H1 (cell line): ENCODE measurements around the gene RPS6KC1.

Experiments
- JUND ChIP-seq: IDR thresholded peaks from 2 replicates; pipeline ENCODE4 v1.6.1; 2011; ENCODE audit warnings: mild to moderate bottlenecking, improper control_type of control experiment, low read length
- NANOG ChIP-seq: IDR thresholded peaks from 2 replicates; pipeline ENCODE4 v1.6.1; 2011; ENCODE audit warnings: low read length, low read depth, mild to moderate bottlenecking, inconsistent platforms; ENCODE audit not compliant: insufficient read depth, poor library complexity, severe bottlenecking
- RAD21 ChIP-seq, 2 experiments: IDR thresholded peaks in 1 of 2; conservative IDR thresholded peaks in 1 of 2; 2 replicates each; pipeline ENCODE4 v1.6.1; 2011; ENCODE audit warnings: low read depth in 2 of 2, low read length in 2 of 2, improper control_type of control experiment in 1 of 2, inconsistent platforms in 1 of 2, mild to moderate bottlenecking in 1 of 2, moderate library complexity in 1 of 2
- TAF1 ChIP-seq: IDR thresholded peaks from 2 replicates; pipeline ENCODE4 v1.6.1; 2011; ENCODE audit warnings: mild to moderate bottlenecking, low read depth, low read length
- TF ChIP-seq, protein P1 (sequence below), 3 experiments: IDR thresholded peaks; 1 replicate in 2 of 3; 2 replicates in 1 of 3; pipeline versions ENCODE4 v1.5.1 to v1.6.1; 2011; ENCODE audit warnings: low read length in 3 of 3, mild to moderate bottlenecking in 3 of 3, inconsistent platforms in 2 of 3, low read depth in 1 of 3, moderate library complexity in 1 of 3; ENCODE audit not compliant: insufficient read depth in 1 of 3; ENCODE audit errors: control extremely low read depth in 1 of 3
- TF ChIP-seq, protein P2 (sequence below): IDR thresholded peaks from 2 replicates; pipeline ENCODE4 v1.6.1; 2012; ENCODE audit warnings: low read length, inconsistent platforms

- TF ChIP-seq TAF1 (no peak), JUND (no peak), NANOG (no peak), RAD21 (IDR thresholded peaks at IDR 0.05 in 1 of 2, conservative IDR thresholded peaks at IDR 0.05 in 1 of 2; ENCODE audit: low read depth in 2 of 2, low read length in 2 of 2) (no peak)
- TF ChIP-seq, protein P1, sequence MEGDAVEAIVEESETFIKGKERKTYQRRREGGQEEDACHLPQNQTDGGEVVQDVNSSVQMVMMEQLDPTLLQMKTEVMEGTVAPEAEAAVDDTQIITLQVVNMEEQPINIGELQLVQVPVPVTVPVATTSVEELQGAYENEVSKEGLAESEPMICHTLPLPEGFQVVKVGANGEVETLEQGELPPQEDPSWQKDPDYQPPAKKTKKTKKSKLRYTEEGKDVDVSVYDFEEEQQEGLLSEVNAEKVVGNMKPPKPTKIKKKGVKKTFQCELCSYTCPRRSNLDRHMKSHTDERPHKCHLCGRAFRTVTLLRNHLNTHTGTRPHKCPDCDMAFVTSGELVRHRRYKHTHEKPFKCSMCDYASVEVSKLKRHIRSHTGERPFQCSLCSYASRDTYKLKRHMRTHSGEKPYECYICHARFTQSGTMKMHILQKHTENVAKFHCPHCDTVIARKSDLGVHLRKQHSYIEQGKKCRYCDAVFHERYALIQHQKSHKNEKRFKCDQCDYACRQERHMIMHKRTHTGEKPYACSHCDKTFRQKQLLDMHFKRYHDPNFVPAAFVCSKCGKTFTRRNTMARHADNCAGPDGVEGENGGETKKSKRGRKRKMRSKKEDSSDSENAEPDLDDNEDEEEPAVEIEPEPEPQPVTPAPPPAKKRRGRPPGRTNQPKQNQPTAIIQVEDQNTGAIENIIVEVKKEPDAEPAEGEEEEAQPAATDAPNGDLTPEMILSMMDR (IDR thresholded peaks at IDR 0.05; ENCODE audit: control extremely low read depth in 1 of 3, insufficient read depth in 1 of 3, low read depth in 1 of 3, low read length in 3 of 3) = no peak
- TF ChIP-seq, protein P2, sequence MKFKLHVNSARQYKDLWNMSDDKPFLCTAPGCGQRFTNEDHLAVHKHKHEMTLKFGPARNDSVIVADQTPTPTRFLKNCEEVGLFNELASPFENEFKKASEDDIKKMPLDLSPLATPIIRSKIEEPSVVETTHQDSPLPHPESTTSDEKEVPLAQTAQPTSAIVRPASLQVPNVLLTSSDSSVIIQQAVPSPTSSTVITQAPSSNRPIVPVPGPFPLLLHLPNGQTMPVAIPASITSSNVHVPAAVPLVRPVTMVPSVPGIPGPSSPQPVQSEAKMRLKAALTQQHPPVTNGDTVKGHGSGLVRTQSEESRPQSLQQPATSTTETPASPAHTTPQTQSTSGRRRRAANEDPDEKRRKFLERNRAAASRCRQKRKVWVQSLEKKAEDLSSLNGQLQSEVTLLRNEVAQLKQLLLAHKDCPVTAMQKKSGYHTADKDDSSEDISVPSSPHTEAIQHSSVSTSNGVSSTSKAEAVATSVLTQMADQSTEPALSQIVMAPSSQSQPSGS = no peak
These were observed 132.1 kb downstream of the RPS6KC1 start for GRCh38 chr1:213183036-213183672.
